K562 treated with DMSO at 1 percent for 24 hours (cell line): ENCODE measurements around the gene PFN1. TPM values are rescaled to one million over a fixed set of nuclear protein-coding genes. Genes with fewer than 3 reads are reported as not detected.

ENCODE experiments used
- total RNA-seq: library from RNA; unstranded; fragments of 300-600 nt; gene quantifications from 2 replicates; pipeline ENCODE4 v1.2.3, GENCODE V29; 2022; ENCODE audit warnings: low read depth; ENCODE audit not compliant: insufficient read depth

PFN1 gene
- total RNA-seq = 624 and 626 TPM in 2 replicates

GRCh38 chr17:4948166-4948930 lies at the start of gene PFN1:
Gene PFN1 (minus strand): TSS chr17:4948530. CDS start chr17:4948394, 136 bp downstream.

GRCh38 chr17:4997302-4998026 lies 49.1 kb upstream of the PFN1 start, which contains the start of the genes INCA1 and KIF1C:
Gene INCA1 (minus strand): TSS chr17:4997522. CDS start chr17:4994437, 3,085 bp downstream.
Gene KIF1C (plus strand): TSS chr17:4997950. CDS start chr17:5000247, 2,297 bp downstream.

GRCh38 chr17:4986951-4987766 lies 38.8 kb upstream of the PFN1 start, which contains the start of gene CAMTA2:
Gene CAMTA2 (minus strand): TSS chr17:4987675. CDS start chr17:4986222, 1,453 bp downstream.

GRCh38 chr17:4967539-4968485 lies 19.5 kb upstream of the PFN1 start, which contains the start of gene SPAG7:
Gene SPAG7 (minus strand): TSS chr17:4967817. CDS start chr17:4967804, 13 bp downstream.

GRCh38 chr17:4950746-4951204 lies 2.4 kb upstream of the PFN1 start, which contains the start of gene ENO3:
Gene ENO3 (plus strand): TSS chr17:4951119. CDS start chr17:4951830, 711 bp downstream.

GRCh38 chr17:4939796-4940554 lies 8.4 kb downstream of the PFN1 start, which contains the start of the genes RNF167 and SLC25A11:
Gene RNF167 (plus strand): TSS chr17:4940268. CDS start chr17:4940910, 642 bp downstream.
Gene SLC25A11 (minus strand): TSS chr17:4940046. CDS start chr17:4939910, 136 bp downstream.

GRCh38 chr17:4931963-4932362 lies 16.4 kb downstream of the PFN1 start, which contains the start of gene GP1BA:
Gene GP1BA (plus strand): TSS chr17:4932277. CDS start chr17:4932605, 328 bp downstream.

GRCh38 chr17:4903051-4903818 lies 45.1 kb downstream of the PFN1 start, which contains the start of gene CHRNE:
Gene CHRNE (minus strand): TSS chr17:4903098. CDS start chr17:4903063, 35 bp downstream.

GRCh38 chr17:4899341-4900230 lies 48.7 kb downstream of the PFN1 start, which contains the start of gene C17orf107:
Gene C17orf107 (plus strand): TSS chr17:4899536. CDS start chr17:4899763, 227 bp downstream.

Other genes with a start within 250 kb of the PFN1 start
- 52.3 and 54.2 TPM in 2 replicates for gene PELP1, start 244.4 kb downstream of the PFN1 start, total RNA-seq
- 26.7 and 34.6 TPM in 2 replicates for gene ARRB2, start 237.9 kb downstream of the PFN1 start, total RNA-seq
- gene MED11, start 217.1 kb downstream of the PFN1 start, total RNA-seq = 10.4 and 13.5 TPM in 2 replicates
- gene ZMYND15, start 208.7 kb downstream of the PFN1 start, total RNA-seq = not detected in 2 replicates
- gene CXCL16, start 208.6 kb downstream of the PFN1 start, total RNA-seq = 1.6 and 2.9 TPM in 2 replicates
- gene TM4SF5, start 176.6 kb downstream of the PFN1 start, total RNA-seq = not detected in 2 replicates
- gene VMO1, start 162.2 kb downstream of the PFN1 start, total RNA-seq = 1.9 TPM in 1 of 2 replicates, not detected in the other
- 1.3 TPM in 1 of 2 replicates, not detected in the other for gene GLTPD2, start 159.6 kb downstream of the PFN1 start, total RNA-seq
- 162 and 175 TPM in 2 replicates for gene PSMB6, start 152.4 kb downstream of the PFN1 start, total RNA-seq
- 8.9 and 9.0 TPM in 2 replicates for gene PLD2, start 141.4 kb downstream of the PFN1 start, total RNA-seq
- gene MINK1, start 115.2 kb downstream of the PFN1 start, total RNA-seq = 30.9 and 35.6 TPM in 2 replicates
- 0.17 and 0.43 TPM in 2 replicates for gene C17orf107, start 49.0 kb downstream of the PFN1 start, total RNA-seq
- 0.15 TPM in 1 of 2 replicates, not detected in the other for gene CHRNE, start 45.4 kb downstream of the PFN1 start, total RNA-seq
- 0.86 and 1.1 TPM in 2 replicates for gene GP1BA, start 16.3 kb downstream of the PFN1 start, total RNA-seq
- gene SLC25A11, start 8.5 kb downstream of the PFN1 start, total RNA-seq = 84.5 and 100 TPM in 2 replicates
- 46.4 and 53.2 TPM in 2 replicates for gene RNF167, start 8.3 kb downstream of the PFN1 start, total RNA-seq
- 9.5 and 10.7 TPM in 2 replicates for gene ENO3, start 2.6 kb upstream of the PFN1 start, total RNA-seq
- gene SPAG7, start 19.3 kb upstream of the PFN1 start, total RNA-seq = 41.3 and 42.4 TPM in 2 replicates
- gene CAMTA2, start 39.1 kb upstream of the PFN1 start, total RNA-seq = 23.3 and 26.0 TPM in 2 replicates
- 0.35 TPM in 1 of 2 replicates, not detected in the other for gene INCA1, start 49.0 kb upstream of the PFN1 start, total RNA-seq
- gene KIF1C, start 49.4 kb upstream of the PFN1 start, total RNA-seq = 15.5 and 16.9 TPM in 2 replicates
- not detected in 2 replicates for gene SLC52A1, start 86.9 kb upstream of the PFN1 start, total RNA-seq
- gene ZFP3, start 129.9 kb upstream of the PFN1 start, total RNA-seq = not detected in 2 replicates
- gene ZNF232, start 163.3 kb upstream of the PFN1 start, total RNA-seq = 3.7 and 7.2 TPM in 2 replicates
- gene USP6, start 167.5 kb upstream of the PFN1 start, total RNA-seq = not detected in 2 replicates
- 2.2 TPM in 2 replicates for gene ZNF594, start 243.3 kb upstream of the PFN1 start, total RNA-seq